WTC11 (cell line): Measurements from ENCODE around the gene FOXC1. TPM values are rescaled to one million over a fixed set of nuclear protein-coding genes. Genes with fewer than 3 reads are reported as not detected.

Experiments used
- ATAC-seq: fragments of 200-7000 bp; cut with Tn5 transposase; 2 replicates; pipeline ENCODE4 v1.10.0; 2021; ENCODE audit warnings: mild to moderate bottlenecking, moderate library complexity
- CTCF ChIA-PET: fragments of 300-600 bp; sonication (Branson Sonifier 250); formaldehyde crosslinking; loops from one replicate; lab custom pipeline; 2021; ENCODE audit warnings: antibody characterized with exemption; lab: Charles Lee
- POLR2A ChIA-PET: fragments of 350-600 bp; sonication (Branson Sonifier 250); formaldehyde crosslinking; loops from one replicate; lab custom pipeline; 2021; ENCODE audit warnings: antibody characterized with exemption; lab: Charles Lee
- DNase-seq: peaks from one replicate; pipeline ENCODE4 v3.0.0; 2021; ENCODE audit warnings: low spot score
- H3K27ac Mint-ChIP-seq: 2 replicates; pipeline ENCODE4 v1.8.0; 2021; ENCODE audit warnings: mixed read lengths
- H3K27me3 Mint-ChIP-seq: 2 replicates; pipeline ENCODE4 v1.8.0; 2021; ENCODE audit warnings: low read depth, mild to moderate bottlenecking, moderate library complexity, mixed read lengths
- H3K36me3 Mint-ChIP-seq: 2 replicates; pipeline ENCODE4 v1.8.0; 2021; ENCODE audit warnings: mixed read lengths
- H3K4me1 Mint-ChIP-seq: 2 replicates; pipeline ENCODE4 v1.8.0; 2022; ENCODE audit warnings: mixed read lengths
- H3K4me3 Mint-ChIP-seq: 2 replicates; pipeline ENCODE4 v1.8.0; 2021; ENCODE audit warnings: mild to moderate bottlenecking, moderate library complexity, mixed read lengths
- H3K9me3 Mint-ChIP-seq: 2 replicates; pipeline ENCODE4 v1.8.0; 2021; ENCODE audit warnings: mixed read lengths
- FOXJ3 ChIP-seq: sonication (generic); formaldehyde crosslinking; IDR thresholded peaks from 2 replicates; pipeline ENCODE4 v1.9.0; 2021; ENCODE audit warnings: missing genetic modification reagents, mild to moderate bottlenecking, borderline replicate concordance
- FOXP1 ChIP-seq: sonication (generic); formaldehyde crosslinking; IDR thresholded peaks from 2 replicates; pipeline ENCODE4 v1.8.0; 2022; ENCODE audit warnings: missing genetic modification reagents, mild to moderate bottlenecking, moderate library complexity, borderline replicate concordance
- IRF2 ChIP-seq: sonication (generic); formaldehyde crosslinking; IDR thresholded peaks from 2 replicates; pipeline ENCODE4 v1.8.0; 2022; ENCODE audit warnings: low read depth, missing genetic modification reagents, borderline replicate concordance
- JAZF1 ChIP-seq: fragments of 250-450 bp; sonication (Bioruptor Pico); IDR thresholded peaks from 2 replicates; pipeline ENCODE4 v1.9.0; 2021; ENCODE audit warnings: moderate library complexity, mild to moderate bottlenecking, inconsistent platforms
- MYBL2 ChIP-seq: sonication (generic); formaldehyde crosslinking; IDR thresholded peaks from 2 replicates; pipeline ENCODE4 v1.8.1; 2023; ENCODE audit warnings: mild to moderate bottlenecking, moderate library complexity, missing genetic modification reagents
- NFE2L1 ChIP-seq: sonication (generic); formaldehyde crosslinking; IDR thresholded peaks from 2 replicates; pipeline ENCODE4 v1.8.1; 2023; ENCODE audit warnings: missing genetic modification reagents
- NFYB ChIP-seq: sonication (generic); formaldehyde crosslinking; conservative IDR thresholded peaks from 2 replicates; pipeline ENCODE4 v1.8.0; 2022; ENCODE audit warnings: low read depth, missing genetic modification reagents
- NR1H2 ChIP-seq: sonication (generic); formaldehyde crosslinking; IDR thresholded peaks from 2 replicates; pipeline ENCODE4 v1.9.0; 2021; ENCODE audit warnings: mild to moderate bottlenecking, moderate library complexity, missing genetic modification reagents
- PRRX2 ChIP-seq: fragments of 250-450 bp; sonication (Bioruptor Pico); IDR thresholded peaks from 2 replicates; pipeline ENCODE4 v1.8.0; 2021; ENCODE audit warnings: mild to moderate bottlenecking
- RORB ChIP-seq: fragments of 250-450 bp; sonication (Bioruptor Pico); IDR thresholded peaks from 2 replicates; pipeline ENCODE4 v1.9.0; 2021; ENCODE audit warnings: mild to moderate bottlenecking
- ZNF416 ChIP-seq: fragments of 250-450 bp; sonication (Bioruptor Pico); IDR thresholded peaks from 2 replicates; pipeline ENCODE4 v1.9.0; 2021; ENCODE audit warnings: mild to moderate bottlenecking, inconsistent platforms
- ZNF671 ChIP-seq: fragments of 250-450 bp; sonication (Bioruptor Pico); IDR thresholded peaks from 2 replicates; pipeline ENCODE4 v1.8.0; 2021; ENCODE audit warnings: mild to moderate bottlenecking
- total RNA-seq: library from RNA; stranded (reverse); gene quantifications from 3 replicates; pipeline ENCODE4 v1.2.3, GENCODE V29; 2021
- TF ChIP-seq, protein P1 (sequence below): fragments of 250-450 bp; sonication (Bioruptor Pico); IDR thresholded peaks from 2 replicates; pipeline ENCODE4 v1.8.0; 2021; ENCODE audit warnings: mild to moderate bottlenecking
- TF ChIP-seq, protein P2 (sequence below): sonication (generic); formaldehyde crosslinking; IDR thresholded peaks from 2 replicates; pipeline ENCODE4 v1.8.0; 2022; ENCODE audit warnings: mild to moderate bottlenecking, missing genetic modification reagents
- TF ChIP-seq, protein P3 (sequence below): sonication (generic); formaldehyde crosslinking; IDR thresholded peaks from 2 replicates; pipeline ENCODE4 v1.8.0; 2023; ENCODE audit warnings: missing genetic modification reagents, mild to moderate bottlenecking, borderline replicate concordance
- TF ChIP-seq, protein P4 (sequence below): sonication (generic); formaldehyde crosslinking; IDR thresholded peaks from 2 replicates; pipeline ENCODE4 v1.8.1; 2022; ENCODE audit warnings: low read depth, mild to moderate bottlenecking, moderate library complexity, missing genetic modification reagents, borderline replicate concordance
- TF ChIP-seq, protein P5 (sequence below): fragments of 250-450 bp; sonication (Bioruptor Pico); IDR thresholded peaks from 2 replicates; pipeline ENCODE4 v1.9.0; 2021; ENCODE audit warnings: mild to moderate bottlenecking, borderline replicate concordance

The FOXC1 gene
- total RNA-seq, 1 experiment from 2014 or later: 10.7 TPM

DNA sequence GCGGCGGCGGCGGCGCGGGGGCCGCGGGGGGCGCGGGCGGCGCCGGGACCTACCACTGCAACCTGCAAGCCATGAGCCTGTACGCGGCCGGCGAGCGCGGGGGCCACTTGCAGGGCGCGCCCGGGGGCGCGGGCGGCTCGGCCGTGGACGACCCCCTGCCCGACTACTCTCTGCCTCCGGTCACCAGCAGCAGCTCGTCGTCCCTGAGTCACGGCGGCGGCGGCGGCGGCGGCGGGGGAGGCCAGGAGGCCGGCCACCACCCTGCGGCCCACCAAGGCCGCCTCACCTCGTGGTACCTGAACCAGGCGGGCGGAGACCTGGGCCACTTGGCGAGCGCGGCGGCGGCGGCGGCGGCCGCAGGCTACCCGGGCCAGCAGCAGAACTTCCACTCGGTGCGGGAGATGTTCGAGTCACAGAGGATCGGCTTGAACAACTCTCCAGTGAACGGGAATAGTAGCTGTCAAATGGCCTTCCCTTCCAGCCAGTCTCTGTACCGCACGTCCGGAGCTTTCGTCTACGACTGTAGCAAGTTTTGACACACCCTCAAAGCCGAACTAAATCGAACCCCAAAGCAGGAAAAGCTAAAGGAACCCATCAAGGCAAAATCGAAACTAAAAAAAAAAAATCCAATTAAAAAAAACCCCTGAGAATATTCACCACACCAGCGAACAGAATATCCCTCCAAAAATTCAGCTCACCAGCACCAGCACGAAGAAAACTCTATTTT is 2.0 kb downstream of the FOXC1 start:
- POLR2A ChIA-PET: no interaction called here
- Mint-ChIP-seq H3K4me3 (peak overlapping the region; percentile 74), H3K9me3 (no peaks in the 10 kb centered on the region), H3K27me3 (peaks cover 85% of the 10 kb centered on the region), H3K36me3 (no peaks in the 10 kb centered on the region), H3K4me1 (peaks cover 33% of the 10 kb centered on the region), H3K27ac (no peak overlapping the region)
- ATAC-seq (no peak), DNase-seq (no peak)
- CTCF ChIA-PET: interaction anchor here (0.7 to 1.0 kb wide), 5 partner anchors 9 to 215 kb away, joined by 3 to 5 read pairs (median 3); no protein-coding TSS in a partner anchor
- TF ChIP-seq FOXJ3 (CRISPR knock-in tag): no peak
- no peak for TF ChIP-seq ZNF416 (CRISPR knock-in tag)
- TF ChIP-seq IRF2 (CRISPR knock-in tag): no peak
- TF ChIP-seq NFYB: no peak
- TF ChIP-seq, protein P1, sequence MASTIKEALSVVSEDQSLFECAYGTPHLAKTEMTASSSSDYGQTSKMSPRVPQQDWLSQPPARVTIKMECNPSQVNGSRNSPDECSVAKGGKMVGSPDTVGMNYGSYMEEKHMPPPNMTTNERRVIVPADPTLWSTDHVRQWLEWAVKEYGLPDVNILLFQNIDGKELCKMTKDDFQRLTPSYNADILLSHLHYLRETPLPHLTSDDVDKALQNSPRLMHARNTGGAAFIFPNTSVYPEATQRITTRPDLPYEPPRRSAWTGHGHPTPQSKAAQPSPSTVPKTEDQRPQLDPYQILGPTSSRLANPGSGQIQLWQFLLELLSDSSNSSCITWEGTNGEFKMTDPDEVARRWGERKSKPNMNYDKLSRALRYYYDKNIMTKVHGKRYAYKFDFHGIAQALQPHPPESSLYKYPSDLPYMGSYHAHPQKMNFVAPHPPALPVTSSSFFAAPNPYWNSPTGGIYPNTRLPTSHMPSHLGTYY: no peak
- TF ChIP-seq, protein P2, sequence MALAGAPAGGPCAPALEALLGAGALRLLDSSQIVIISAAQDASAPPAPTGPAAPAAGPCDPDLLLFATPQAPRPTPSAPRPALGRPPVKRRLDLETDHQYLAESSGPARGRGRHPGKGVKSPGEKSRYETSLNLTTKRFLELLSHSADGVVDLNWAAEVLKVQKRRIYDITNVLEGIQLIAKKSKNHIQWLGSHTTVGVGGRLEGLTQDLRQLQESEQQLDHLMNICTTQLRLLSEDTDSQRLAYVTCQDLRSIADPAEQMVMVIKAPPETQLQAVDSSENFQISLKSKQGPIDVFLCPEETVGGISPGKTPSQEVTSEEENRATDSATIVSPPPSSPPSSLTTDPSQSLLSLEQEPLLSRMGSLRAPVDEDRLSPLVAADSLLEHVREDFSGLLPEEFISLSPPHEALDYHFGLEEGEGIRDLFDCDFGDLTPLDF (CRISPR knock-in tag): no peak
- TF ChIP-seq ZNF671 (CRISPR knock-in tag): no peak
- TF ChIP-seq MYBL2 (CRISPR knock-in tag): no peak
- no peak for TF ChIP-seq PRRX2 (CRISPR knock-in tag)
- no peak for TF ChIP-seq NR1H2 (CRISPR knock-in tag)
- no peak for TF ChIP-seq FOXP1 (CRISPR knock-in tag)
- no peak for TF ChIP-seq NFE2L1 (CRISPR knock-in tag)
- TF ChIP-seq, protein P3, sequence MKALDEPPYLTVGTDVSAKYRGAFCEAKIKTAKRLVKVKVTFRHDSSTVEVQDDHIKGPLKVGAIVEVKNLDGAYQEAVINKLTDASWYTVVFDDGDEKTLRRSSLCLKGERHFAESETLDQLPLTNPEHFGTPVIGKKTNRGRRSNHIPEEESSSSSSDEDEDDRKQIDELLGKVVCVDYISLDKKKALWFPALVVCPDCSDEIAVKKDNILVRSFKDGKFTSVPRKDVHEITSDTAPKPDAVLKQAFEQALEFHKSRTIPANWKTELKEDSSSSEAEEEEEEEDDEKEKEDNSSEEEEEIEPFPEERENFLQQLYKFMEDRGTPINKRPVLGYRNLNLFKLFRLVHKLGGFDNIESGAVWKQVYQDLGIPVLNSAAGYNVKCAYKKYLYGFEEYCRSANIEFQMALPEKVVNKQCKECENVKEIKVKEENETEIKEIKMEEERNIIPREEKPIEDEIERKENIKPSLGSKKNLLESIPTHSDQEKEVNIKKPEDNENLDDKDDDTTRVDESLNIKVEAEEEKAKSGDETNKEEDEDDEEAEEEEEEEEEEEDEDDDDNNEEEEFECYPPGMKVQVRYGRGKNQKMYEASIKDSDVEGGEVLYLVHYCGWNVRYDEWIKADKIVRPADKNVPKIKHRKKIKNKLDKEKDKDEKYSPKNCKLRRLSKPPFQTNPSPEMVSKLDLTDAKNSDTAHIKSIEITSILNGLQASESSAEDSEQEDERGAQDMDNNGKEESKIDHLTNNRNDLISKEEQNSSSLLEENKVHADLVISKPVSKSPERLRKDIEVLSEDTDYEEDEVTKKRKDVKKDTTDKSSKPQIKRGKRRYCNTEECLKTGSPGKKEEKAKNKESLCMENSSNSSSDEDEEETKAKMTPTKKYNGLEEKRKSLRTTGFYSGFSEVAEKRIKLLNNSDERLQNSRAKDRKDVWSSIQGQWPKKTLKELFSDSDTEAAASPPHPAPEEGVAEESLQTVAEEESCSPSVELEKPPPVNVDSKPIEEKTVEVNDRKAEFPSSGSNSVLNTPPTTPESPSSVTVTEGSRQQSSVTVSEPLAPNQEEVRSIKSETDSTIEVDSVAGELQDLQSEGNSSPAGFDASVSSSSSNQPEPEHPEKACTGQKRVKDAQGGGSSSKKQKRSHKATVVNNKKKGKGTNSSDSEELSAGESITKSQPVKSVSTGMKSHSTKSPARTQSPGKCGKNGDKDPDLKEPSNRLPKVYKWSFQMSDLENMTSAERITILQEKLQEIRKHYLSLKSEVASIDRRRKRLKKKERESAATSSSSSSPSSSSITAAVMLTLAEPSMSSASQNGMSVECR (CRISPR knock-in tag): no peak
- TF ChIP-seq, protein P4, sequence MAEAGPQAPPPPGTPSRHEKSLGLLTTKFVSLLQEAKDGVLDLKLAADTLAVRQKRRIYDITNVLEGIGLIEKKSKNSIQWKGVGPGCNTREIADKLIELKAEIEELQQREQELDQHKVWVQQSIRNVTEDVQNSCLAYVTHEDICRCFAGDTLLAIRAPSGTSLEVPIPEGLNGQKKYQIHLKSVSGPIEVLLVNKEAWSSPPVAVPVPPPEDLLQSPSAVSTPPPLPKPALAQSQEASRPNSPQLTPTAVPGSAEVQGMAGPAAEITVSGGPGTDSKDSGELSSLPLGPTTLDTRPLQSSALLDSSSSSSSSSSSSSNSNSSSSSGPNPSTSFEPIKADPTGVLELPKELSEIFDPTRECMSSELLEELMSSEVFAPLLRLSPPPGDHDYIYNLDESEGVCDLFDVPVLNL (CRISPR knock-in tag): no peak

DNA sequence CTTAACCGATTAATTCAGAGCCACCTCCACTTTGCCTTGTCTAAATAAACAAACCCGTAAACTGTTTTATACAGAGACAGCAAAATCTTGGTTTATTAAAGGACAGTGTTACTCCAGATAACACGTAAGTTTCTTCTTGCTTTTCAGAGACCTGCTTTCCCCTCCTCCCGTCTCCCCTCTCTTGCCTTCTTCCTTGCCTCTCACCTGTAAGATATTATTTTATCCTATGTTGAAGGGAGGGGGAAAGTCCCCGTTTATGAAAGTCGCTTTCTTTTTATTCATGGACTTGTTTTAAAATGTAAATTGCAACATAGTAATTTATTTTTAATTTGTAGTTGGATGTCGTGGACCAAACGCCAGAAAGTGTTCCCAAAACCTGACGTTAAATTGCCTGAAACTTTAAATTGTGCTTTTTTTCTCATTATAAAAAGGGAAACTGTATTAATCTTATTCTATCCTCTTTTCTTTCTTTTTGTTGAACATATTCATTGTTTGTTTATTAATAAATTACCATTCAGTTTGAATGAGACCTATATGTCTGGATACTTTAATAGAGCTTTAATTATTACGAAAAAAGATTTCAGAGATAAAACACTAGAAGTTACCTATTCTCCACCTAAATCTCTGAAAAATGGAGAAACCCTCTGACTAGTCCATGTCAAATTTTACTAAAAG is 2.7 kb downstream of the FOXC1 start:
- no peak for DNase-seq
- POLR2A ChIA-PET: no interaction called here
- H3K27ac Mint-ChIP-seq: no peak overlapping the region
- H3K27me3 Mint-ChIP-seq: peaks cover 85% of the 10 kb centered on the region
- no peaks in the 10 kb centered on the region for H3K9me3 Mint-ChIP-seq
- H3K4me1 Mint-ChIP-seq: peaks cover 33% of the 10 kb centered on the region
- TF ChIP-seq JAZF1 (CRISPR knock-in tag) (no peak), RORB (CRISPR knock-in tag) (no peak)
- TF ChIP-seq, protein P5, sequence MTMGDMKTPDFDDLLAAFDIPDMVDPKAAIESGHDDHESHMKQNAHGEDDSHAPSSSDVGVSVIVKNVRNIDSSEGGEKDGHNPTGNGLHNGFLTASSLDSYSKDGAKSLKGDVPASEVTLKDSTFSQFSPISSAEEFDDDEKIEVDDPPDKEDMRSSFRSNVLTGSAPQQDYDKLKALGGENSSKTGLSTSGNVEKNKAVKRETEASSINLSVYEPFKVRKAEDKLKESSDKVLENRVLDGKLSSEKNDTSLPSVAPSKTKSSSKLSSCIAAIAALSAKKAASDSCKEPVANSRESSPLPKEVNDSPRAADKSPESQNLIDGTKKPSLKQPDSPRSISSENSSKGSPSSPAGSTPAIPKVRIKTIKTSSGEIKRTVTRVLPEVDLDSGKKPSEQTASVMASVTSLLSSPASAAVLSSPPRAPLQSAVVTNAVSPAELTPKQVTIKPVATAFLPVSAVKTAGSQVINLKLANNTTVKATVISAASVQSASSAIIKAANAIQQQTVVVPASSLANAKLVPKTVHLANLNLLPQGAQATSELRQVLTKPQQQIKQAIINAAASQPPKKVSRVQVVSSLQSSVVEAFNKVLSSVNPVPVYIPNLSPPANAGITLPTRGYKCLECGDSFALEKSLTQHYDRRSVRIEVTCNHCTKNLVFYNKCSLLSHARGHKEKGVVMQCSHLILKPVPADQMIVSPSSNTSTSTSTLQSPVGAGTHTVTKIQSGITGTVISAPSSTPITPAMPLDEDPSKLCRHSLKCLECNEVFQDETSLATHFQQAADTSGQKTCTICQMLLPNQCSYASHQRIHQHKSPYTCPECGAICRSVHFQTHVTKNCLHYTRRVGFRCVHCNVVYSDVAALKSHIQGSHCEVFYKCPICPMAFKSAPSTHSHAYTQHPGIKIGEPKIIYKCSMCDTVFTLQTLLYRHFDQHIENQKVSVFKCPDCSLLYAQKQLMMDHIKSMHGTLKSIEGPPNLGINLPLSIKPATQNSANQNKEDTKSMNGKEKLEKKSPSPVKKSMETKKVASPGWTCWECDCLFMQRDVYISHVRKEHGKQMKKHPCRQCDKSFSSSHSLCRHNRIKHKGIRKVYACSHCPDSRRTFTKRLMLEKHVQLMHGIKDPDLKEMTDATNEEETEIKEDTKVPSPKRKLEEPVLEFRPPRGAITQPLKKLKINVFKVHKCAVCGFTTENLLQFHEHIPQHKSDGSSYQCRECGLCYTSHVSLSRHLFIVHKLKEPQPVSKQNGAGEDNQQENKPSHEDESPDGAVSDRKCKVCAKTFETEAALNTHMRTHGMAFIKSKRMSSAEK (CRISPR knock-in tag): no peak
- TF ChIP-seq, all 79 proteins: peak for 0
- no peak for ATAC-seq
- CTCF ChIA-PET: interaction anchor here (0.9 to 1.0 kb wide), 3 partner anchors 8 to 97 kb away, joined by 3 read pairs; no protein-coding TSS in a partner anchor
- Mint-ChIP-seq H3K36me3 (no peaks in the 10 kb centered on the region), H3K4me3 (peak overlapping the region; percentile 74)
